Suppressor macrophage treated with lipopolysaccharide for 1 hour (primary cell): ENCODE data around the gene MYLK4.

Source experiments
- DNase-seq, 3 donors: peaks; one replicate each; pipeline ENCODE4 v3.0.0-alpha.2; 2020 to 2022

Gene MYLK4

DNA sequence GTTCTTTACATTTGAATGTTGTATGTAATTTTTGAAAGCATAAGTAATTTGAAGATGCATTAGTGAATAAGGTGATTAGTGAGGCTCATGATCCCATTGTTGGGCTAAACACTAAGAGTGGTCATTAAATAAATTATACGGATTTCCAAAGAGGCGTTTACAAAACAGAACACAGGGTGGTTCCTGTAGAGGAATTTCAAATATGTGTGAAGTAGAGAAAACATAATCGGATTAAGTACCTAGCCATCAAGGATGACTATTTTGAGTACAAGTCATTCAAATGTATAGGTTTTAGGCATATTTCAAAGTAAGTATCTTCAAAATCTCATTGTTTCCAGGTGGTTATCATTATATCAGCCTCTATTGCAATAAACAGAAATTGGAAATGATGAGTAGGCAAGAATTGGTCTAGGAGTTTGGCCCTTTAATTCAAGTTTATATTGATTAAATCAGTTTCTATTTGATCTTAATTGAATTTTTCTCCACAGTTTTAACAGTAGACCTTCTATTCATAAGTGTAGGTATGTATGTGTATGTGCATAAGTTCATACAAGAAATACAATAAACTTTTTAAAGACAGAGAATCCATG, 94.8 kb downstream of the MYLK4 start:
- no peak for DNase-seq

DNA sequence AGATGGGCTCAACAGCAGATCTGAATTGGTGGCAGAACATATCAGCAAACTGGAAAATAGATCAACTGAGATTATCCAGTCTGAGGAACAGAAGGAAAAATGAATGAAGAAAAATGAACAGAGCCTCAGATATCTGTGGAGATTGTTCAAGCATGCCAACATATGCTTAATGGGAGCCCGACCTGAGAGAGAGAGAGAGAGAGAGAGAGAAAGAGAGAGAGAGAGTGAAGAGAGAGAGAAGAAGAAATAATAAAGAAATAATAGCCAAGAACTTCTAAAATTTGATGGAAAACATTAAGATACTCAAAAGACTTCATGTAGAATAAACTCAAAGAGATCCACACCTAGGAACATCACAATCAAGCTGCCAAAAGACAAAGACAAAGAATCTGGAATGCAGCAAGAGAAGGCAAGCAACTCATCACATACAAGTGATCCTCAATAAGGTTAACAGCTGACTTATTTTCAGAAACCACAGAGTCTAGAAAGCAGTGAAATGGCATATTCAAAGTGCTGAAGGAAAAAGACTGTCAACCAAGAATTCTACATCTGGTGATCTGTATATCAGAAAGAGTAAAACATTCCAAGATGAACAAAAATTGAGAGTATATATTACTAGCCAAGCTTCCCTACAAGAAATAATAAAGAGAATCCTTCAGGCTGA, 97.2 kb downstream of the MYLK4 start:
- DNase-seq = no peak

DNA sequence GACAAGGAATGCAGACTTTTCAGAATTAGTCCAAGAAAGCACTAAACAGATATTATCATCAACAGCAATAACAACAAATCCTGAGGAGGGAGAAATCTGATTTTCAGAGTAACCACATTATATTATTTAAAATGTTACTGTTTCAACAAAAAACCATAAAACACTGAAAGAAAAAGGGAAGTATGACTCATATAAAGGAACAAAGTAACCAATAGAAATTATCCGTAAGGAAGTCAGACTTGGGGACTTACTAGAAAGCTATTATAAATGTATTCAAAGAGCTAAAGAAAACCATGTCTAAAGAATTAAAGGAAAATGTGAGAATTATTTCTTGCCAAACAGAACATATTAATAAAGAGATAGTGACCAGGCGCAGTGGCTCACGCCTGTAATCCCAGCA, 98.1 kb downstream of the MYLK4 start:
- DNase-seq = peak in 2 of 3 donors; percentile 55 to 61

DNA sequence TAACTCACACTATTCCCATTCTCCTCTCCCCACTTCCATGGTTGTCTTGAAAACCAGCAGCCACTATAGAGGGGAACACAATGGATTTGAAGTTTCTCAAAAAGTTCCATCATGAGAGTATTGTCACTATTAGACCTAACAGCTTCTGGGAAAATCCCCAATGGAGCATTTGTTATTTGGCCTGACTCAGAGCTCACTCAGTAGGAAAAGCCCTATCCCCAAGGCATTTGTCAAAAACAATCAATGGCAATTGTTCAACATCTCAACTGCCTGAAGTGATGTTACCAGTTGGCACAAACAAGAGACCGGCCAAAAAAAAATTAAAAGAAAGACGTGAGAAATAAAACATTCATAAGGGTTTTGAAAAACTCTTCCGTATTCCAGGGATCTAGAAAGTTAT, 98.8 kb downstream of the MYLK4 start:
- peak; percentile 72 to 92 (median 88) for DNase-seq

DNA sequence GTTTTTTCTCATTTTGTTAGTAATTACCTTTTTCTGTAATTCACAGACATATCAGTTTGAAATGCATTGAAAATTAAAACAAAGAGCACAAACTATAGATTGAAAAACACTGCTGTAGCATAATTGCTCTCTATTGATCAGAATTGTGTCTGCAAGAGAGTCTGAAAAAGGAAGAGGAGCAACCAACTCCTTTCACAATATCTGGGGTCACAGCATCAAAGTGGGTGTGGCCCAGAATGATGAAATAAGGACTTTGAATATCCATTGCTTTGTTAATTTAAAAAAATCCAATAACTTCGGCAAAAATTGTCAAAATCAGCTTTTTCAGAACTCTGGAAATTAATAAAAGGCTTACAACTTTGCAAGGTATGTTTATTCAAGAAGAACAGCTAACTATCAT, 99.2 kb downstream of the MYLK4 start:
- DNase-seq = peak; percentile 22 to 47 (median 30)

DNA sequence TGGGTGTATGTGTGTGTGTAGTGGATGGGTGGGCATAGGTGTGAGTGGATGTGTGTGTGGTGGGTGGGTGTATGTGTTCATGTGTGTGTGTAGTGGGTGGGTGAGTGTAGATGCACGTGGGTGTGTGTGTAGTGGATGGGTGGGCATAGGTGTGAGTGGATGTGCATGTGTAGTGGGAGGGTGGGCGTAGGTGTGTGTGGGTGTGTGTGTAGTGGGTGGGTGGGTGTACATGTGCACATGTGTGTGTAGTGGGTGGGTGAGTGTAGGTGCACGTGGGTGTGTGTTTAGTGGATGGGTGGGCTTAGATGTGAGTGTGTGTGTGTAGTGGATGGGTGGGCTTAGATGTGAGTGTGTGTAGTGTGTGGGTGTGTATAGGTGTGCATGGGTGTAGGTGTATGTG, 104.4 kb downstream of the MYLK4 start:
- no peak for DNase-seq

DNA sequence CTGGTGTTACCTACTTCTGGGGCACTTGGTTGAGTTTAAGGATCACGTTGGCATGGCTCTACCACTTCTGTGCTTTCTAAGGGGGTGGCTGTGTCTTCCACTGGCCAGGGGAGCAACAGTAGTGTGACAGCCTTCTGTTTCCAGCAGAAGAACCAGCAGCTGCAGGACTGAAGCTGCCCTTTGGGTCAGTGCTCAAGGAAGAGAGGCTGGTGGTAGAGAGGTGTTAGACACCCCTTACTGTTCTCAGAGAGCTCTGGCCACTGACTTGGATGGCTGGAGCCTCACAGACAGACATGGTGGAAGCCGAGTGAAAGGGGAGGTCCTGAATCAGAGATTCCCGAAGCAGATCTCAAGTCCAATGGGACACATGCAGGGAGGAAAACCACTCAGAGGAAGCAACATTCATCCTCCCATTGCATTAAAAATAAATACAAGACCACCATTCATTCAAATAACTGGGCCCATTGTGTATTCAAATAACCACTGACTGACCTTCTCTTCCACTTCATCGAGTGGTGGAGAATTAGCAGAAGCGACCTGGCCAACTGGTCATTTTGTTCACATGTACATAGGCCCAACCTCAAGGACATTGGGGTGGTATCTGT, 106.7 kb downstream of the MYLK4 start:
- DNase-seq = no peak

DNA sequence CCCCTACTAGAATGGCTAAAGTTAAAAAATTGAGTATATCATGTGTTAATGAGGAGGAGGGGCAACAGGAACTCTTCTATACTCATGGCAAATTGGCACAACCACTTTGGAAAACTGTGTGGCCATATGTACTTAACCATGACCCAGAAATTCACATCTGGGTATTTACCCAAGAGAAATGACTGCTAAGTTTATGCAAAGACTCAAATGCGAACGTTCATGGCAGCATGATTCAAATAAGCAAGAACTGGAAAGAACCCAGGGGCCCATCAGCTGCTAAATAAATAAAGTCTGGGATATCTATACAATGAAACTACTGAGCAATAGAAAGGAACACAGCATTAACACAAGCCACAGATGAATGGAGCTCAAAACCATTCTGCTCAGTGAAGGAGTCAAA, 107.6 kb downstream of the MYLK4 start:
- DNase-seq = no peak

DNA sequence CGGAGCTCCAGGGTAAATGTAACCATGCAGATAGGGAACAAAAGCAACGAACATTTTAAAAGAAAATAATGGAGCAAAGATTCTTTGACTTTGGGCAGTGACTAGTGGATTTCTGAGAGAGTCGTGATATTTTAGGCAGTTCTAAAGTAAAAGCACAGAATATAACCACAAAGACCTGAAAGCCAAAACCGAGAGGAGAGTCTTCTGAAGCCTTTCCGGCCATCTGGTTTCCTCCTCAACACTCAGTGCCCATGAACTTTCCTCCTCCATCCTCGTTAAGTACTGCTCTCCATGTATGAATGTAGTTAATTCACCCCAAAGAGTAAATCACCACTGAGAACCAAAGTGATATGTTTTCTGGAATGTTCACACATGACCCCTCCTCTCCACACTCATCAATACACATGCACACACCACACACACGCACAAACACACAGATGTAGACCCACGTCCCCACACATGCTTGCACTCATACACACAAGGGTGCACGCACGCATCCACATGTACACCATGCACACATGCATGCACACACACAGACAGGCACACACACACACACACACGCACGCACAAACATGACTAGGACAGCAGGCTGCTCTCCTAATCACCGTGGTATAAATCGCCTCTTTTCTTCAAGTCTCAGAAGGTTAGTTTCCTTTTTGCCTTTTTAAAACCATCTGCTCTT, 109.5 kb downstream of the MYLK4 start:
- no peak for DNase-seq

DNA sequence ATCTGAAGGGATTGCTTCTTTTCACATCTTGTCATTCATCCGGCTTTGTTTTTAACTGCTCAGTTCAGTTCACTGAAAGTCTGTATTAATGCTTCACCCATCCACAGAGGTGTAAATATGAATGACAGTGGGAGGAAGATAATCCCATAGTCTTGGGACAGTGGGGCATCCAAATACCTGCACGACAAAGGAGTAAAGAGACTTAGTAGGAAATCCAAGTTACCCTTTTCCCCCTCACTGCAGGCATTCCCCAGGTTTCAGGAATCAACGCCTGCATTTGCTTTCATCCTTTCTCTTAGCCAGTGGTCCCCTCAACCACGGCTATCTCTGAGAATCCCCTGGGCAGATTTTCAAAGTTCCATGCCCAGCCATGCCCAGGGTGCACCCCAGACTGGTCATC, 110.2 kb downstream of the MYLK4 start:
- DNase-seq = no peak

DNA sequence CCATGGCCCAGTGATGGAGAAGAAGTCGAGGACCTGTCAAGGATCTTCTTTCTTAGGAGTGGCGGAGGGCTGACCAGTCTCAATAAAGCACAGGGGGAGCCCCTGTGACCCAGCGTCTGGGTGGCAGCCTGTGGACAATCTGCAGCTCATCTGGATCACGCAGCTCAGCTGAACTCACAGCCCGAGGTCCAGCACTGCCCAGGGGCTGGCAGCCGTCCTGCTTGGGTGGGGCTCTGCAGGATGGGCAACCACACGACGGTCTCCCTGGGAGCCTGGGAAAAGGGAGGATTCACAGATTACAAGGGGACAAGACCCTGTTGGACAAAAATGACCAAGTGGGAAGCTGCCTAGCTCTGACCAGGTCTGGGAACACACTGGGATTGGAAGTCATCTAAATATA, 110.8 kb downstream of the MYLK4 start:
- DNase-seq = no peak

DNA sequence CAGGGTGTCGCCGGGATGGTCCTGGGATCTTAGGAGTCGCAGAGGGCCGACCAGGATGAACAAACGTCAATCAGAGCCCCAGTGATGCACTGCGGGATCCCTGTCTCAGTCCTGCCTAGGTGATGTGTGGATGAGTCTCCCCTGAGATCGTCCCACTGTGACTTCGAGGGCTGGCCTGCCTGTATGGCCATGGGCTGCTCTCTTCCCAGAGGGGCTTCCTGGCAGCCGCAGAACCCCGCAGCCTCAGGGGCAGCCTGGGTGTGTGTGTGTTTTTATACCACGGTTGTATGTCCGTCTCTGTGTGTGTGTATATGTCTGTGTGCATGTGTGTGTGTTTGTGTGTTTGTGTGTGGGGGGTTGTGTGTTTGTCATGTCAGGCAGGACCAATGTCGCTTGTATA, 111.6 kb downstream of the MYLK4 start:
- no peak for DNase-seq

DNA sequence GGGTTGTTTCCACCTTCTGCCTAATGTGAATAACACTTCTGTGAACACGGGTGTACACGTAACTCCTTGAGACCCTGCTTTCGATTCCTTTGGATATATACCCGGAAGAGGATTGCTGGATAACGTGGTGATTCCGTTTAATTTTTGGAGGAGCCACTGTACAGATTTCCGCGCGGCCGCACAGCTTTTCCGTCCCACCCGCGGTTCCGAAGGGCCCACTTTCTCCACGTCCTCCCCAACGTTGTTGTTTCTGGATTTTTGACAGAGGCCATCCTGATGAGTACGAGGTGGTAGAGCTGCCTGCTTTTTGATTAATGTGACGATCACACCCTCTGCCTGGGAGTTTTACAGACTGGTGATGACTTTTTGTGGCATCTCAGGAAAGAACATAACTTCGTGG, 114.0 kb downstream of the MYLK4 start:
- no peak for DNase-seq

DNA sequence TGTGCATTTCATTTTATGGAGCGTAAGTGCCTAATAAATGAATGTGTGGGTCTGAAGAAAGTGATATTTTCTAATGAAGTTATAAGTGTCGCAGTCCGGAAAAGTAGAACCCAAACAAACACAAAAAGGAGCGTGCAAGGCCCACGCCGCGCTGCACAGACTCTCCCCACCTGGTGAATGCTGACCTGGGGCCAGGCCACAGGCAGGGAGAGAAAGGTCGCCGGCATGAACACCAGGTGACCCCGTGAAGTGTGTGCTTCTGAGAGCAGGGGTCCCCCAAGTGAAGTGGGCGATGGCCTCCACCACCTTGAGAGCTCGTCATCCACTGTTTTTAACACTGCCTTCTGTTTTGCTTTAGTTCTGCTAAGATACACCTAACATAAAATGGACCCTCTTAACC, 114.8 kb downstream of the MYLK4 start:
- DNase-seq = no peak

DNA sequence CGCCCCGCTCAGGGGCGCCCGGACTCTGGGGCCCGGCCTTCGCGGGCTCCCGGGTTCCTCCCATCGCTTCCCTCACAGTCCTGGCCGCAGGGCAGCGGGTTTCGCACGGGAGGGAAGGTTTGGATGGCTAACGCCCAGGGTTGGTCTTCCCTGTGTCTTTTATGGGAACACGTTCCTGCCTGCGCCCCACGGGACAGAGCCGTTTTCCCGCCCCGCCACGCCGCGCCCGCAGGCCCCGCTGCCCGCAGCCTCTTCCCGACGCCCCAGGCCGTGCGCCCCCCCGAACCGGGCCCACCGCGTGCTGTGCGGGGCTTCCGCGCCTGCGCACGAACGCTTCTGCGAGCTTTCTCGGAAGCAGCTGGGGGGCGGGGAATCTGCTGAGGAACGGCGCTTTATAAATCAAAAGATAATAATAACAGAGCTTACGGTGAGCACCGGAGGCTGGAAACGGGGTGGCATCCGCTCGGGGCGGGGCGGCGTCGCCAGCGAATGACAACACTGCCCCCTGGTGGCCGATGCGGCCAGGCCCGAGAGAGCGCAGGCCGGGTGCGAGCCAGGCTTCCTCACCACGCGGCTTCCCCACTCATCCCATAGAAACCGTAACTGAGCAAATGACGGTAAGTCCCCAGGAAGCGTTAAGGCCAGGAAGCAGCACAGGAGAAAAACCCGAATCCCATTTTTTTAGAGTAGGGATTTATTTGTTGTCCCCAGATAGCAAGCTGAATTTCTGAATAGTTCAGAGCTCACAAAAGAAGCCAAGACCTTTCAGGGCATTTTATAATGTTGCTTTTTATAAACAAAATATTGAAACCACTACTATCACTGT, 116.4 kb downstream of the MYLK4 start:
- peak; percentile 79 to 94 (median 89) for DNase-seq

DNA sequence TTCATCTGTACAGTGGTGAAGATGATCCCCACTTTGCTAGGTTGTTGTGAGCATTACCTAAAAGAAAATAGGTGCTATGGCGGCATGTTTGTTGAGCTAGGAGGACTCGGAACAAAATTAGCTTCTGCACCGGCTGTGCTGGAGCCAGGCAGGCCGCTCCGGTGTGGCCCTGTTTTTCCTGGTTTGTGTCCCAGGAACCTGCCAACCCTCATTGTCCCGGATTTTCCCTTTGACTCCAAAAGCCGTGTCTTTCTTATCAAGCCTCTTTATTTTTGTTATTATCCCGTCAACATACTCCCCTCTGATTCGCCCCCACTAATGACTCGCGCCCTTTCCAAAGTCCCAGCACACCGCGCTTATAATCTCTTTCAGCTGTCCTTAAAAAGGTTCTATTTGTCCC, 117.0 kb downstream of the MYLK4 start:
- no peak for DNase-seq

DNA sequence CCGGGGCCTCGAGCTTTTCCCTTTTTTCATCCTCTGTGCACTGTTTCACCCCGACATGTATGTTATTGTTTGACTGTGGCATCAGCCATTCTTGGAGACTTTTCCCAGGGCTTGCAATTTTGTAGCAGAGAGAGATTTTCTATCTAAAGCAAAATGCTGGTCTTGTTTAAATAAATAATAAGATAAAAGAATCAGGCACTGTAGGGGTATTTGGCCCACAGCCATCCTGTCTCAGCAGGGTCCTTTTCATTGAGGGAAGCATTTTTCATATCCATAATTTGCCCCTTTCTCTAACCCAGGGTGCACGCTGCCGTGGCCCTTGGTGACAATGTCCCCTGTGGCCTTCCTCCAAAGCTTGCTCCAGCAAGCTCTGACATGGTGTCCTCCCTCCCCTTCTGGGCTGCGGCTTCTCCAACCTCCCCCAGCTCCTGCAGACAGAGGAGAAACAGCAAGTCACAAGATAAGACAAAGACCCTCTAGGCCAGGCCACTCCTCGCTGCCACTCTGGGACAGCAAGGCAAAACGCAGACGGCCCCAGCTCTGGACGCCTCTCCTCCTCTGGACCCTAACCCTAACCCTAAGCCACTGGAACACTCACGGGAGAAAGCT, 117.6 kb downstream of the MYLK4 start:
- DNase-seq = no peak

DNA sequence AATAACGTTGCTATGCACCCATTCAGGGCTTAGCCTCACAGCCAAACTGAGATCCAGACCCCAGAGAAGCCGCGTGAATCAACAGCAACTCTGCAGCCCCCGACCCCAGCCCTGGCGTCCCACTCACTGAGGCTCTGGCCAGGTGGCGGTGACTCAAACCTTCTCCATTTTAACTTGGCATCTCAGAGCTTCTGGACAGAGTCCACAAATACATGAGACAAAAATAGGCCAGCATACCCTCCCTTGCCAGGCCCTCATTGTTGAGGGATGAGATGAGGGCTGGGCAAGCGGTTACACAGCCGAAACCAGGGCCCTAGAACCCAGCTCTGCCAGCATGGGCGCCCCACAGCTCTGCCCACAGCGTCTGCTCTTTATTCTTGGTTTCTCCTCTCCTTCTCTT, 118.4 kb downstream of the MYLK4 start:
- DNase-seq = no peak

DNA sequence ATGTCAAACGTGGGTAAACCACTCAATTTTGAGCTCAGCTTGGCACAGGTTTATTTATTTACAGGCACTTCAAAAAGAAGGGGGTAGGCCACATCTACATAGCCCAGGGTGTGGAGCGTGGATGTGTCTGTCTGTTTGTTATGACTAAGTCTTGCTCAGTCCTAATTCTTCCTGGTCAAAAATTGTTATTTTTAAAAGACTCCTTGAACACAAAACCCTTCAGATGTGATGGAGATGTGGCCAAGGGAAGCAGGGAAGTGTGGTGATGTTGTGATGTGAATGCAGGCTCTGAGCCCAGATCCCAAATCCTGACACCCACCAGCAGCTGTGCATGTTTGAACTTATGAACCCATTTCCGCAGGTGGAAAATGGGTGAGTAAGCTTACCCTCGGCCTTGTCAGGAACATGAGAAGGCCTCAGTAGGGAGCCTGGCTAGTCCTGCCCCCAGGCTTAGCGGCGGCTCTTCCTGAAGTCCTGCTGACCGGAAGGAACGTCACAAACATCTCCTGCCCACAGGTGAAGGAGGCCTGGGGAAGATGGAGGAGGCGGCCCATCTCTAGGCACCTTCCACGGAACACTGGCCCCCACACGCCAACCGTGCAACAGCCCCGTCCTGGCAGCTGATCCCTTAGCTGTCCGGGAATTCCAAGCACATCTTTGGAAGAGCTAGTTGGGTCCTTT, 119.7 kb downstream of the MYLK4 start:
- no peak for DNase-seq

DNA sequence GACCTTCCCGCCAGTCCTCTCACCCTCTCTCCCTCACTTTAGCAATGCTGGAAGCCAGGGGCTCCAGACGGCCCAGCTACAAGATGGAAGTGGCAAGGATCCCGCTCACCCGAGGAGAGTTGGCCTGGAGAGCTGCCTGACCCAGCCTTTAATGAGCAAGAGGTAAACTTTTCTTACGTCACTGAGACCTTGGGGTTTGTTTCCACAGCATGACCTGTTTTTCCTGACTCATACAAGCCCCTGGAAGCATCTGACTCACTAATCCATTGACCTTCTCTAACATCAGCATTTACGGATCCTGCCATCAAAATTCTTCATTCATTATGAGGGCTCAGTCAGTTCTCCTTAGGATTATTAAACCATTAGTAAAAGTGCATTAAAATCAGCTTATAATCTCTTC, 120.4 kb downstream of the MYLK4 start:
- peak in 2 of 3 donors; percentile 12 to 37 for DNase-seq

DNA sequence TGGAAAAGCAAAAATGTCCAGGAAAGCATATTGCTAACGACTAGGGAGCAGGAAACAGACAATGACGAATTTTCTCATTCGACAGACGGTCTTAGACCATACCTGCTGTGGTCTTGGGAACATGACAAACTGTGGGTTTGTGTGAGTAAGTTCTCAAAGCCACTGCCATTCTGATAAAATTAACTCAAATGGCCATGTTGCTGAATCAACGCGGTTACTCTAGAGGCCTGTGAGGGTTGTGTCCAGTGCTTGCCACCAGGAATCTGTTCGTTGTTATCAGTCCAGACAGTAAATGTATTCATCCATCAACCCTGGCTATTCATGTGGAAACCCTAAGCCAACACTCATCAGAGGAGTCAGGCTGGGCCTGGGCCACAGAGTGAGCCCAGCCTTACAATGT, 124.3 kb downstream of the MYLK4 start:
- DNase-seq = no peak

DNA sequence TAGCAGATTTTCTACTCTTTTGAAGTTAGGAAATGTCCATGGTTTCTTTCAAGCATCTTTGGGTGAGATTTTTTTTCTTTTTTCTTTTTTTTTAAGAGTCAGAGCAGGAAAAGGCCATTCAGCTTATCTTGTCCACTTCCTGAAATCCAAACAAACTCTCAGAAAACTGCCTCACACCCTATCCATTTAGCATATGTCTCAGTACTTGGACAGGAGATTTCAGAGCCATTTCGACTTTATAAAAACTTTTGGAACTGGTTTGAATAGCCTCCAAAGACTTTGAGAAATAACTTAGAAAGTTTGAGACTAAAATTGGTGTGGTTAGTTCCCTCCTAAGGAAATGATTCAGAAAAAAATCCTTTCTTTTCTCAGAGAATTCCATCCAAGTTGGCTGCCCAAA, 125.1 kb downstream of the MYLK4 start:
- DNase-seq = no peak
